Upper lobe of left lung (tissue), 4 donors: ENCODE data around the gene DHX15.

Experiments used
- CTCF ChIP-seq, 6 experiments: fragments of 450-650 bp in 4 of 6; fragments of 200-600 bp in 2 of 6; sonication (generic) in 2 of 6; IDR thresholded peaks; one replicate each; pipeline ENCODE4 v1.5.1; 2016 to 2019; ENCODE audit warnings: antibody characterized with exemption in 6 of 6
- POLR2A ChIP-seq, 4 donors: fragments of 450-650 bp; IDR thresholded peaks; one replicate each; pipeline ENCODE4 v1.5.1; 2016 to 2017; ENCODE audit warnings: antibody characterized with exemption in 4 of 4, mild to moderate bottlenecking in 2 of 4

- TF ChIP-seq CTCF (IDR thresholded peaks at IDR 0.05), result no peak
- no peak for TF ChIP-seq POLR2A (IDR thresholded peaks at IDR 0.05)
These were observed 27.2 kb upstream of the DHX15 start for GRCh38 chr4:24611575-24611974.
